Activated CD8-positive, alpha-beta memory T cell treated with anti-CD3 and anti-CD28 coated beads for 1 hour (primary cell): Measurements from ENCODE around the gene APOL6.
A peak's percentile ranks its signal among the peaks of the same experiment; 100 is the strongest.
"Not testable (repeated sequence)": the region's sequence is repeated elsewhere in the genome, so short reads cannot be mapped to it uniquely, and the experiment has no call there.

Source experiments
- DNase-seq, 2 donors: peaks; one replicate each; pipeline ENCODE4 v3.0.0-alpha.2; 2020; ENCODE audit warnings: low read depth in 1 of 2; ENCODE audit errors: extremely low read depth in 1 of 2

Gene APOL6

DNA sequence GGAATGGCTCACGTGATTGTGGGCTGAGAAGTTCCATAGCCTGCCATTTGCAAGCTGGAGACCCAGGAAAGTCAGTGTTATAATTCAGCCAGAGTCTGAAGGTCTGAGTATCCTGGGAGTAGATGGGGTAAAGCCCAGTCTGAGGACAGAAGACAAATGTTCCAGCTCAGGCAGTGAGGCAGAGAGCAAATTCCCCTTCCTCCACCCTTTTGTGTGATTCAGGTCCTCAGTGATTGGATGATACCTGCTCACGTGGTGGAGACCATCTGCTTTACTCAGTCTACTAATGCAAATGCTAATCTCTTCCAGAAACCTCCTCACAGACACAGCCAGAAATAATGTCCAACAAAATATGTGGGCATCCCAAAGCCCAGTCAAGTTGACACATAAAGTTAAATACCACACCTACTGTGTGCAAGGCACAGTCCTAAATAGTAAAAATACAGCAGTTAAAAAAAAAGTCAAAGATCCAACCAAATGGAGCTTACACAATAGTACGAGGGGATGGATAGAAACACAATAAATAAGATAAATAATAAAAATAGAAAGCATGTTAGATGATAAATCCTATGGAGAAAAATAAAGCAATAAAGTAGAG lies 13.2 kb upstream of the APOL6 start:
- DNase-seq: no peak

DNA sequence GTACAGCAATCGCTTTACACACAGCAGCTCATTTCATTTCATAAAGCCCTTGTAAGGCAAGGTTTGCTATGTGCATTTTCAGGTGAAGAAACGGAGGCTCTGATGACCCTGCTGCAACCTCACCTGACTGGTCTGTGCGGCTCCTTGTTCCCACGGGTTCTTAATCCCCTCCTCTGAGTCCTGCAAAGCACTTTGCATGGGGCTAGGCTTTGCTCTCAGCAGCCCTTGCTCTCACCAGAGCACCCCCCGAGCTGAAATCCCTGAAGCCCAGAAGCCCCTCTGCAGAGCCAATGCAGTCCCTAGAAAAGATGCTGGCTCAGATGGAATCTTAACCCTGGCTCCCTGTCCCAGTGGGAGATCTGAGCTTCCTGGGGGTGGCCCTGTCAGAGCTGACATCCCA lies 11.0 kb upstream of the APOL6 start:
- DNase-seq: no peak

DNA sequence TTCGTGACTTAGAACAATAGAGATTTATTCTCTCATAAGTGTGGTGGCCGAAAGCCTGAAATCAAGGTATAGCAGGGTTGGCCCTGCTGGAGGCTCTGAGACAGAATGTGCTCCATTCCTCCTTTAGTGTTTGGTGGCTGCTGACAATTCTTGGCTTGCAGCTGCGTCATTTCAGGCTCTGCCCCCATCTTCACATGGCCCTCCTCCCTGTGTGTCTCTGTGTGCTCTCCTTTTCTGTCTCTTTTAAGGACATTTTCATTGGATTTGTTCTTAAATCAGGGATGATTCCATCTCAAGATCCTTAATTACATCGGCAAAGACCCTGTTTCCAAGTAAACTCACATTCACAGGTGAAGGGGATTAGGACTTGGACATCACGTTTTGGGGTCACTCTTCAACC lies 10.2 kb upstream of the APOL6 start:
- no peak for DNase-seq

DNA sequence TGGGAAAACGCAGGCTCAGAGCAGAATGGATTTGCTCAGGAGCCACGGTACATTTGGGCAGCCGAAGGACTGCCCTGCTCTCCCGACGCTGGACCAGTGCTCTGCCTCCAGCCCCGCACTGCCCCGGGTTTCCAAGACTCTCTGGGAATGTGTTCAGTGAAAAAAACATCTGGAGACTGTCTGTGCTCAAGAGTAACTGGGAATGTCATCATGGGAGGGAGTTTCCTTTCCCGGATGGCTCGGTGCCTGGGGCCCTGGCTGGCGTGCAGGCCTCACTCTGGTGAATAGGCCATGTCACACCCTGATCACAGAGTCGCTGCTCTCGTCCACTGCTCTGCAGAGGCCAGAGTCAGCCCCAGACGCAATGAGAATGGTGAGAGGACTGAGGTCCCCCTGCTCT lies 9.8 kb upstream of the APOL6 start:
- no peak for DNase-seq

DNA sequence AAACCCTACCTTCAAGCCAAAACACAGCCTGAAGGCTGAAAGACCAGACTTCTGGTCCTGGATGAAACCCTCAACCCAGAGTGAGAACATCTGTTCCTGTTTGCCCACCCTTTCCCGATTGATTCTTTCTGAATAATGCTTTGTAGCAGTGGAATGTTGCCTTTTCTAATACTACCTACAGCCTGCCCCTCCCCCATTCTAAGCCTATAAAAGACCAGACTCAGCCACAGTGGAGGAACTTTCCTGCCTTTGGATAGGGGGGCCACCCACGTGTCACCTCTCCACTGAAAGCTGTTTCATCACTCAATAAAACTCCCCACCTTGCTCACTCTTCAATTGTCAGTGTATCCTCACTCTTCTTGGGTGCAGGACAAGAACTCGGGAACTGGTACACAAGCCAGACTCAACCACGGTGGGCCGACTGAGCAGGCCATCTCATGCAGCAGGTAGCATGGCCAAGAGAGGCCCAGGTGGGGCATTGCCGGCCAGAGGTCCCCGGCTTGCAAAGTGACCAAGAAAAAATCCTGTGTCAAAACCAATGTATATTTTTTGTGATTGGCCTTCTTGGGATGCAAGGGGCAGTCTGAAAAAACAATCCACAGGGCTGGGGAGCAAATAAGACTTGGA lies 6.6 kb upstream of the APOL6 start:
- no peak for DNase-seq

DNA sequence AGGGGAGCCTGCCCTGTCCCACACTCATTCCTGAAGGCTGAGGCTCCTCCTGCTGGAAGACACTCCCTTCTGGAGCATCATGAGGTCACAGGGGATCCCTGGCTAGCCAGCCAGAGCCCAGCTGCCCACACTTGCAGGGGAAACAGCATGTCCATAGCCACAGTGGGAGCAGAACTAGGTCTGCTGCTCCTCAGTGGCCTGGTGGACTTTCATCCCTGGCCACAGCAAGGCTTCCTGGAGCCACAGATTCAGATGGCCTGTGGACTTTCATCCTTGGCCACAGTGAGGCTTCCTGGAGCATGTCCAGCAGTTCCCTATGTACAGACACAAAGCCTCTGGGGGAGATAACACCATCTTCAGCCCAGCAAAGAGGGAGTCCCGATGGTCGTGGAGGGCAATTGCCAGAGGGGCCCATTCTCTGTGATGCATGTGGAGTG lies 5.9 kb upstream of the APOL6 start:
- no peak for DNase-seq

DNA sequence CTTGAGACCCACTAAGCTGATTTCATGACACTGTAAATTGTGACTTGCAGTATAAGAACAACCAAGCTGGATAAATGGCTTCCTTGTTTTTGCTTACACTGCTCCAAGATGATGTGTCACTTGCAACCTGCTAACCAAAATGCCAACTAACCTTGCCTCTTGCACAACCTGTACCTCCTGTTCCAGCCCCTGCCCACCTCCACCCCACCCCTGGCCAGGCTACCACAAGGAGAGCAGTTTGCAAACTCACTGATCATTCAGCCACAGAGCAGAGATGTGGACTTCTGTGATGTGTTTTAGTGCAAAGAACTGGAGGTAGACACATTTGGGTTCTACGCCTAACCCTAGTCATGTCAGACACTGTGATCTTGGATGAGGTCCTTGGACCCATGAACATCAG lies 4.3 kb upstream of the APOL6 start:
- no peak for DNase-seq

DNA sequence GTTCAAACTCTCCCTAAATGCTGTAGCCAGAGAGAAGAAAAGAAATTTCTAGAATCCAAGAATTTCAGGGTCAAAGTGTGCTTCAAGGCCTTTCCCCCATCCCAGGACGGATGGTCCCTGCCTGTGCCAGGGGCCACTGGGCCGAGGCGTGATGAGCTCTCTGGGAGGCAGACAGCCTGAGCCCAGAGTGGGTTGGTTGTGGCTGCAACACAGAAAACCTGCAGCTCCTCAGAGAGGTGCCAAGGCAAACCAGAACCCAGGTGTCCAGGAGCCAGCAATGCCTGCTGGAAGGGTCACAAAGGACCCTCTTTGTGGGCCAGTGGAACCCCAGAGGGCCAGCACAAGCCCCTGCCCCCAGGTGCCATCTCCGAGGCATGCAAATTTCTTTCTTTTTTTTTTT lies 2.6 kb upstream of the APOL6 start:
- no peak for DNase-seq

DNA sequence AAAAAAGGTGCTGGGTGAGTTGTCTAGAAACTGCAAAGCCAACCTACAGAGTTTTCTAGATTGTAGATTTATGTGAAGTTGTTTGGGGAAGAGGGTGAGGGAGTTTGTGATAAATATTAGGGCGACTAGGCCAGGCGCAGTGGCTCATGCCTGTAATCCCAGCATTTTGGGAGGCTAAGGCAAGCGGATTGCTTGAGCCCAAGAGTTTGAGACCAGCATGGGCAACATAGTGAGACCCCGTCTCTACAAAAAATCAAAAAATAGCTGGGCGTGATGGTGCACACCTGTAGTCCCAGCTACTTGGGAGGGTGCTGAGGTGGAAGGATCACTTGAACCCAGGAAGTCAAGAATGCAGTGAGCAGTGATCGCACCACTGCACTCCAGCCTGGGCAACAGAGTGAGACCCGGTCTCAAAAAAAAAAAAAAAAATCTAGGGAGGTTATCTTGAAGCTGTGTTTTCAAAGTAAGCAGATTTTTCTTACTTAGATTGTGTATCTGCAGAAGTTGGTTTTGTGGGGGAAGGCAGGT lies 844 bp downstream of the APOL6 start:
- no peak for DNase-seq

DNA sequence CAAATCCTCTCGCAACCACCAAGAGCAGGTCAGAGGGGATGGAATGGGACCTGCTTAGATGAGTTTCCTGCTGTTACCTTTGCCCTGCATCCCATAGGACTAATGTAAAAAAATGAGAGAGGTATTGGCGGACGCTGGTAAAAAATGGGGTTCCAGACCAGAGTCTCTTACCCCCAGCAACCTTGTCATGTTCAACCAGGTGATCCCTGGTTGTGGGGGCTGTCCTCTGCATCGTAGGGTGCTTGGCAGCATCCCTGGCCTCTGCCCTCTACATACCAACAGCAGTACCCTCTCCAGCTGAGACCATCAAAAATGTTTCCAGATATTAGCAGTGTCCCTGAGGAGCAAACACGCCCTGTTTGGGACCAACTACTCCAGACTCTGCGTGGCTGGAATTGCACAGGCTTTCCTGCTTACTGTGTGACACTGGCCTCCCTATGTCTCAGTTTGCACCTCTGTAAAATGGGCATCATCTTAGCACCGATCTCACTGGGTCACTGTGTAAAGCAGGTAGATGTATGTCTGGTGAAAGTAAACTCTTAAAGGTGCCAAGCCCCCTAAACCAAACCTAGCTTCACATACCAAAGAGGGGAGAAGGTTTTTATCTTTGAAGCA lies 1.5 kb downstream of the APOL6 start:
- no peak for DNase-seq

DNA sequence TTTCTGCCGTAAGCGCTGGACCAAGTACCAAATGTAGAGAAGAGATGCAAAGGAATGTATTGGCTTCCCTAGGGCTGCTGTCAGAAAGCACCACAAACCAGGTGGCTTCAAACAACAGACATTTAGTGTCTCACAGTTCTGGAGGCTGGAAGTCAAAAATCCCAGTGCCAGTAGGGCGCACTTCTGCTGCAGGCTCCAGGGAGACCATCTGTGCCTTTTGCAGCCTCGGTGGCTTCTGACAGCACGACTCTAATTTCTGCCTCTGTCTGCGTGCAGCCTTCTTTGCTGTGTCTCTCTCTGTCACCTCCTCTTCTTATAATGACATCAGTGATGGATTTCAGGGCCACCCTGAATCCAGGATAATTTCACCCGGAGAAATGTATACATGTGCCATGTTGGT lies 2.8 kb downstream of the APOL6 start:
- DNase-seq: no peak

DNA sequence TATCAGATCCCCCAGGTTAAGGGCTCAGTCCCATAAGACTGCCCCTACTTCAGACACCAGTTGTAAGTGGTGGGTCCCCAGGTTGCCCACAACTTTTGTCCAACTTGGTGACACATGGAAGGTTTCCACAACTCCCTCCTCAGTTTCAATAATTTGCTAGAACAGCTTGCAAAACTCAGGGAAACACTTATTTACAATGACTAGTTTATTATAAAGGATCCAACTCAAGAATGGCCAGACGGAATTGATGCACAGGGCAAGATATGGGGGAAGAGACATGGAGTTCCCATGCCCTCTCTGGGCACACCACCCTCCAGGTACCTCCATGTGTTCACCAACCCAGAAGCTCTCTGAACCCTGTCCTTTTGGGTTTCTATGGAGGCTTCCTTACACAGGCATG lies 5.6 kb downstream of the APOL6 start:
- DNase-seq: no peak

DNA sequence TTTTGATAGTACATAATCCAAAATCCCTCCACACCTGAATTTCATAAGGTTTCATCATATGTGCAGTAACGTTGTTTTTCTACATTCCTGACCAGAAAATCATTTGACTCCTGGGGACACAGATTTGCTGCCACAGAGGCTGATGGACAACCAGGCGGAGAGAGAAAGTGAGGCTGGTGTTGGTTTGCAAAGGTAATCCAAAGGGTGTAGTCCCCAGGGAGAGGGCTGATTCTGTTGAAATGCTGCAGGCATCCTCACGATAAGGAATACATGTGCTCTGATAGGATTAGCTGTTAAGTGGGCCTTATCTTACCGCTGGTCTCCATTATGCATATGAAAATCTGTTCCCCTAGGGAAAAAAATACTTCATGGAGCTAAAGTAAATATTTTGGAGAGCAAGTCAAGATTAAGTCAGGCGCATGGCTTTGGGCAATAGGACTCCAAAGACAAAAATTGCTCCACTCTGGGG lies 8.1 kb downstream of the APOL6 start:
- no peak for DNase-seq

DNA sequence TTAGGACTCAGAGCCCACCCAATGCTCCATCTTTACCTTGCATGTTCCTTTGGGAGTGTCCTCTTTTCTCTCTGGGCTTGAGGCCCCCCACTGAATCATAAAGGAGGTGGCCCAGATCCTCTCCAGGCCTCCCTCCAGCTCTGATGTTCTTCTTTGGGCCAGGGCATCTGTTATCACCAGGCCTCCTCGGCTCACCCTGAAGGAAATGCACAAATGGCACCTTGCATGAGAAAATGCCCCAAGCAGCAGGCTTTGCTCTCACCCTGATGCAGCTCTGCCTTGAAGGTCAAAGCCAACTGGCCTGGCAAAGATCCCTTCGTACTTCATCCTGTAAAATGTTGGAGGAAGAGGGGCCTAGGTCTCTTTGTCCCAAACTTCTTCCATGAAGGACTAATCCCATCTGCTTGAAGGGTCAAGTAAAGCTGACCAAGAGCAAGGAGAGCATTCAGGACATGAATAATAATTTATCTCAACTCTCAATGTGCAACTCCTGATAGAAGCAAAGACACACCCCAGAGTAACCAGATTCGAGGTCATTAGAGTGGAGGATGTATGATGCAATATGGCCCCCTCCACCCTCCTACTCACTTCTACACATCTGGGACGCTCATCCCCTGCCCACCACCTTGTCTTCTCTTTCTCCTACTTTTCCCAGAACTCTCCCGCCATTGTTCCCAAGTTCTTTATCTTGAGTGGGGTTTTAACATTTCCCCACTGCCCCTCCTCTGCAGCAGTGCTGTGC lies 9.5 kb downstream of the APOL6 start:
- DNase-seq: no peak

DNA sequence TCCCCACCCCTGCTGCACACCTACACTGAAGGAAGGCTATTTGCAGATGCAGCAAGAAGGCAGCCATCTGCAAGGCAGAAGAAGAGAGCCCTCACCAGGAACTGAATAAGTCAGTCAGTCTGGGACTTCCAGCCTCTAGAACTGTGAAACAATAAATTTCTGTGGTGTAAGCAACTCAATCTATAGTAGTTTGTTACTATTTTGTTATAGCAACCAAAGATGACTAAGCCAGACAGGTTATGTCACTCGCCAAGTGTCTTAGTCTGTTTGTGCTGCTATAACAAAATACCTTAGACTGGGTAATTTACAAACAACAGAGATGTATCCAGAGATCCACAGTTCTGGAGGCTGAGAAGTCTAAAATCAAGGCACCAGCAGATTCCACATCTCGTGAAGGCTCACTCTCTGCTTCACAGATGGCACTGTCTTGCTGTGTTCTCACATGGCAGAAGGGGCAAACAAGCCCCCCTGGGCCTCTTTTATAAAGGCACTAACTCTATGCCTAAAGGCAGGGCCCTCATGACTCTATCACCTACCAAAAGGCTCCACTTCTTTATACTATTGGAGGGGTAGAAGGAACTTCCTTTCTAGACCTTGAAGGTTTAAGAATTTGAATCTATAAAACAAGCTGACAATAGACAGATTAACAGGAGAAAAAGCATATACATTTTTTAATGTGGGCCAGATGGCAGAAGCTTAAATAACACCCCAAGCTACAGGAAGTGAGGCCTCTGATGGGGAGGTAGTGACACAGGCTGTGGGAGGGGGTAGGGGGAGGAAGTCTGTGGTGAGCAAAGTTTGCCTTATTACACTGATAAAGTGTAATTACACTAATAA lies 12.3 kb downstream of the APOL6 start:
- DNase-seq: peak; percentile 17 to 23

DNA sequence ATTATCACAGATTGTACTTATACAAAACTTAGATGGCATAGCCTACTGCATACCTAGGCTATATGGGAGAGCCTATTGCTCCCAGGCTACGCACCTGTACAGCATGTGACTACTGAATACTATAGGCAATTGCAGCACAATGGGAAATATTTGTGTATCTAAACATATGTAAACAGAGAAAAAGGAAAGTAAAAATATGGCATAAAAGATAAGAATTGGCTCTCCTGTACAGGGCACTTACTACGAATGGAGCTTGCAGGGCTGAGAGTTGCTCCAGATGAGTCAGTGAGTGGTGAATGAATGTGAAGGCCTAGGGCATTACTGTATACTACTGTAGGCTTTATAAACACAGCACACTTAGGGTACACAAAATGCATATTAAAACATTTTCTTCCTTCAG lies 13.2 kb downstream of the APOL6 start:
- DNase-seq: no peak

DNA sequence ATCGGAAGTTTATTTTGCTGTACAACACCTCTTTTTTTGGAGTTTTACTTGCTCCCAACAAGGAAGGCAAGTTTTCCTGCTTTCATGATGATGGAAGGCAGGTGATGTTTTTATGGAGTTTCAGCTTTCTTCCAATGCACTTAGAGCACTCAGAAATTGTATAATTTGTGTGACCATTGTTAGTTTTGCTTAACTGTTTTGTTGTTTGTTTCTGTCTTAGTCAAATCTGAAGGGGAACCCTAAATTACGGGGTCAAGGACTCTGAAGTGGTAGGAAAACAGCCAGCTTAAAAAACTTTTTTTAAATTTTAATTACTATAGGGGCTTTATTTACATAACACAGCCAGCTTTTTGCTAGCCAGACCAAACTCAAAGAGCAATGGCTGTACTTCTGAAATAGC lies 14.7 kb downstream of the APOL6 start:
- no peak for DNase-seq

DNA sequence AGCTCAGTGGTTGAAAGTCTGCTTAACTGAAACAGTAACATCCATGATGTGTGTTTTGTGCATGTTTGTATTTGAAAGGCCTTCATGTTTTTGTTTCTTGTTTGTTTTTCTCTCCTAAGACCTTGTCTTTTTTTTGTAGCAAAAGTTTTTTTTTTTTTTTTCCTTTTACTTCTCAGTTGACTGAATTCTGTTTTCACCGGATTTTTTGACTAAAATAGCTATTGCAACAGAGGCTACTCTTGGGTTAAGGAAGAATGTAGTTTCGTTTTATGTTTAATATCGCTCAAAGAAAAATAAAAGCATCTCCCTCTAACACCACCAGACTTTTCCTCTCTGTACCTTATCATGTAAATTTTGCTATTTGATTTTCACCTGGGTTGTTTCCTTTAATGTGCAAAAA lies 15.1 kb downstream of the APOL6 start:
- no peak for DNase-seq

DNA sequence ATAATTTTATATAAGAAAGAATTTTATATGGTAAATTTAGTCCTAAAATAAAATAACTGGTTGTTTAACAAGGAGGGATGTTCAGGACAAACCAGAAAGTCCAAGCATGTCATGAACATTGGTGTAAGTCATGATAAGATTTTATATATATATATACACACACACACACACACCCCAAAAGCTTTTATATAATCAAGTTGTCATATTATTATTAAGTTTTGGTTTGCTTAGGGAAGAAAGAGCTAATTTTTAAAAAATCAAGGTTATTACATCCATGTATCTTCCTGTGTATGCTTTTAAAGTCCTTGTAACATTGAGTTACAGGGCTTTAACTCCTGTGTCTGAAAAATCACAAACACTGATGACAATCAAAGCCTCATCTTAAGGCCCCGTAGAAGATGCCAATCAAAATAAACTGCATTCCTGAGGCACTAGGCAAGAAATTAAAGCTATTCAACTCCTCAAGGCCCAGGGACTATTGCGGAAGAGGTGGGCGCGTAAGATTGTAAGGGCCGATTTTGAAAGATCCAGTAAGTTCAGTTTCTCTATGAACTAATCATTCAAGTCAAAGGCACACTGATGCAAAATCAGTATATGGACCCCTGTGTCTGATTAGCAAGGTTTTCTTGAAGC lies 16.8 kb downstream of the APOL6 start:
- no peak for DNase-seq

DNA sequence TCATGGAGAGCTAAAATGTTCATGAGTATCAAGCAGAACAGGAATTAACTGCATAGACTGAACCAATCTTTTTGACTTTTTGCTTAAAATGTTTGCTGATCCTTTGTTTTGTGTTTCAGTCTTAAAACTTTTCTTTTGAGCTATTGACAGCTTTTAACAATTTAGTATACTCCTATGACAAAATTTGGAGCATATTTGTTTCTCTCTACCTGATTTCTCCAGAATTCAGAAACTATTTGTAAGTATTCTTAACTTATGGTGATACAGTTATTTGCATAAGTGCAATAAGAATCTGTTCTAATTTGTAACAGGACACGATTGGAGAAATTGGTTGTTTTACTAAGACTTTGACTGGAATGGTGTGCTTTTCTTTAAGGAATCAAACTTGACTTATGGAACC lies 18.5 kb downstream of the APOL6 start:
- DNase-seq: not testable (repeated sequence)
